Neural progenitor cell (in vitro differentiated cells): ENCODE measurements around the gene BMERB1. TPM values are rescaled to one million over a fixed set of nuclear protein-coding genes. Genes with fewer than 3 reads are reported as not detected.

Experiments
- DNase-seq: peaks from one replicate; pipeline ENCODE4 v3.0.0-alpha.2; 2016; ENCODE audit warnings: low spot score
- H2AFZ ChIP-seq: fragments of 200-600 bp; sonication (generic); replicated peaks from 2 replicates; pipeline ENCODE4 v1.6.1; 2016; ENCODE audit warnings: antibody characterized with exemption
- H3F3A ChIP-seq: fragments of 200-600 bp; sonication (generic); 2 replicates; pipeline ENCODE4 v1.6.1; 2016; ENCODE audit warnings: antibody characterized with exemption, low read depth
- H3K27ac ChIP-seq: fragments of 200-600 bp; sonication (generic); 2 replicates; pipeline ENCODE4 v1.5.1; 2016; ENCODE audit warnings: mild to moderate bottlenecking
- H3K27me3 ChIP-seq: fragments of 200-600 bp; sonication (generic); 2 replicates; pipeline ENCODE4 v1.6.1; 2016; ENCODE audit warnings: mild to moderate bottlenecking, moderate library complexity
- H3K36me3 ChIP-seq: fragments of 200-600 bp; sonication (generic); 2 replicates; pipeline ENCODE4 v1.5.1; 2016
- H3K4me1 ChIP-seq: fragments of 200-600 bp; sonication (generic); 2 replicates; pipeline ENCODE4 v1.6.1; 2016; ENCODE audit warnings: mixed run types
- H3K4me2 ChIP-seq: fragments of 200-600 bp; sonication (generic); 2 replicates; pipeline ENCODE4 v1.6.1; 2016
- H3K4me3 ChIP-seq: fragments of 200-600 bp; sonication (generic); 2 replicates; pipeline ENCODE4 v1.5.1; 2016
- H3K79me2 ChIP-seq: fragments of 200-600 bp; sonication (generic); 2 replicates; pipeline ENCODE4 v1.6.1; 2016; ENCODE audit warnings: low read depth
- H3K9ac ChIP-seq: fragments of 200-600 bp; sonication (generic); 2 replicates; pipeline ENCODE4 v1.6.1; 2016
- H3K9me3 ChIP-seq: fragments of 200-600 bp; sonication (generic); 2 replicates; pipeline ENCODE4 v1.5.1; 2016; ENCODE audit warnings: low read depth
- H4K20me1 ChIP-seq: fragments of 200-600 bp; sonication (generic); 2 replicates; pipeline ENCODE4 v1.6.1; 2016; ENCODE audit warnings: low read depth
- H3K27ac Mint-ChIP-seq: 3 replicates; pipeline ENCODE4 v1.8.0; 2021; ENCODE audit warnings: mixed read lengths
- H3K27me3 Mint-ChIP-seq: 2 replicates; pipeline ENCODE4 v1.8.0; 2022; ENCODE audit warnings: low read depth, mild to moderate bottlenecking, inconsistent platforms, moderate library complexity, mixed read lengths; ENCODE audit not compliant: insufficient read depth
- H3K36me3 Mint-ChIP-seq: 3 replicates; pipeline ENCODE4 v1.8.0; 2021; ENCODE audit warnings: mixed read lengths
- H3K4me1 Mint-ChIP-seq: 3 replicates; pipeline ENCODE4 v1.8.0; 2021; ENCODE audit warnings: mixed read lengths
- H3K4me3 Mint-ChIP-seq: 3 replicates; pipeline ENCODE4 v1.8.0; 2021; ENCODE audit warnings: mild to moderate bottlenecking, moderate library complexity, mixed read lengths
- H3K9me3 Mint-ChIP-seq: 3 replicates; pipeline ENCODE4 v1.8.0; 2020; ENCODE audit warnings: mixed read lengths
- CTCF ChIP-seq: fragments of 200-600 bp; sonication (generic); IDR thresholded peaks from 2 replicates; pipeline ENCODE4 v1.5.1; 2017; ENCODE audit warnings: antibody characterized with exemption, mild to moderate bottlenecking
- EZH2 ChIP-seq: fragments of 200-600 bp; sonication (generic); IDR thresholded peaks from 2 replicates; pipeline ENCODE4 v1.6.1; 2017; ENCODE audit warnings: antibody characterized with exemption, mild to moderate bottlenecking, moderate library complexity
- EZH2phosphoT487 ChIP-seq: fragments of 200-600 bp; sonication (generic); IDR thresholded peaks from 2 replicates; pipeline ENCODE4 v1.6.1; 2017; ENCODE audit warnings: antibody characterized with exemption
- total RNA-seq: library from RNA; depleted of rRNA; stranded (reverse); fragments of >200 nt; gene quantifications from 2 replicates; pipeline ENCODE4 v1.2.3, GENCODE V29; 2015; ENCODE audit warnings: low replicate concordance

The BMERB1 gene
- total RNA-seq, 1 donor from 2014 or later, result 39.0 TPM

GRCh38 chr16:15513156-15513555 lies 78.8 kb downstream of the BMERB1 start:
- H3K36me3 Mint-ChIP-seq, result peaks cover 5% of the 10 kb centered on the region
- H4K20me1 ChIP-seq, result peaks cover 20% of the 10 kb centered on the region
- no peaks in the 10 kb centered on the region for H3K27me3 Mint-ChIP-seq
- no peak overlapping the region for H3K27ac ChIP-seq
- no peak overlapping the region for H3K9ac ChIP-seq
- H3K9me3 ChIP-seq, result no peaks in the 10 kb centered on the region
- no peaks in the 10 kb centered on the region for H3K27me3 ChIP-seq
- peaks cover 12% of the 10 kb centered on the region for H3F3A ChIP-seq
- TF ChIP-seq CTCF, result no peak
- TF ChIP-seq EZH2, result no peak
- no peak for TF ChIP-seq EZH2phosphoT487
- peaks cover 9% of the 10 kb centered on the region for H3K4me1 ChIP-seq
- no peak overlapping the region for H3K4me3 Mint-ChIP-seq
- H3K79me2 ChIP-seq, result no peaks in the 10 kb centered on the region
- no peak for DNase-seq
- H3K4me3 ChIP-seq, result no peak overlapping the region
- H3K4me2 ChIP-seq, result no peak overlapping the region
- no peak overlapping the region for H3K27ac Mint-ChIP-seq
- H3K9me3 Mint-ChIP-seq, result no peaks in the 10 kb centered on the region
- H3K4me1 Mint-ChIP-seq, result peaks cover 13% of the 10 kb centered on the region
- H2AFZ ChIP-seq, result no peak overlapping the region
- H3K36me3 ChIP-seq, result no peaks in the 10 kb centered on the region

- no peak overlapping the region for H3K27ac ChIP-seq
- H3K4me2 ChIP-seq, result no peak overlapping the region
- H3K36me3 ChIP-seq, result no peaks in the 10 kb centered on the region
- Mint-ChIP-seq H3K27ac (no peak overlapping the region), H3K27me3 (no peaks in the 10 kb centered on the region), H3K9me3 (no peaks in the 10 kb centered on the region), H3K4me1 (peaks cover 4% of the 10 kb centered on the region), H3K36me3 (peaks cover 5% of the 10 kb centered on the region), H3K4me3 (no peak overlapping the region)
- no peaks in the 10 kb centered on the region for H3F3A ChIP-seq
- H3K4me3 ChIP-seq, result no peak overlapping the region
- H3K27me3 ChIP-seq, result no peaks in the 10 kb centered on the region
- no peaks in the 10 kb centered on the region for H4K20me1 ChIP-seq
- no peaks in the 10 kb centered on the region for H3K4me1 ChIP-seq
- no peaks in the 10 kb centered on the region for H3K79me2 ChIP-seq
- TF ChIP-seq EZH2, result no peak
- TF ChIP-seq EZH2phosphoT487, result no peak
- TF ChIP-seq CTCF, result no peak
- H2AFZ ChIP-seq, result no peak overlapping the region
- no peak overlapping the region for H3K9ac ChIP-seq
- DNase-seq, result no peak
- no peaks in the 10 kb centered on the region for H3K9me3 ChIP-seq
Measured at GRCh38 chr16:15515992-15516391, 81.6 kb downstream of the BMERB1 start.

GRCh38 chr16:15516609-15517008 lies 82.2 kb downstream of the BMERB1 start:
- Mint-ChIP-seq H3K4me3 (no peak overlapping the region), H3K27me3 (no peaks in the 10 kb centered on the region), H3K27ac (no peak overlapping the region), H3K9me3 (no peaks in the 10 kb centered on the region), H3K36me3 (peaks cover 5% of the 10 kb centered on the region), H3K4me1 (peaks cover under 1% of the 10 kb centered on the region)
- no peak overlapping the region for H3K4me3 ChIP-seq
- no peaks in the 10 kb centered on the region for H3F3A ChIP-seq
- H3K9me3 ChIP-seq, result no peaks in the 10 kb centered on the region
- no peak overlapping the region for H2AFZ ChIP-seq
- no peaks in the 10 kb centered on the region for H4K20me1 ChIP-seq
- no peaks in the 10 kb centered on the region for H3K79me2 ChIP-seq
- TF ChIP-seq EZH2, result no peak
- no peak for TF ChIP-seq CTCF
- TF ChIP-seq EZH2phosphoT487, result no peak
- DNase-seq, result no peak
- no peaks in the 10 kb centered on the region for H3K4me1 ChIP-seq
- no peak overlapping the region for H3K4me2 ChIP-seq
- H3K27me3 ChIP-seq, result no peaks in the 10 kb centered on the region
- H3K9ac ChIP-seq, result no peak overlapping the region
- no peak overlapping the region for H3K27ac ChIP-seq
- no peaks in the 10 kb centered on the region for H3K36me3 ChIP-seq
